IMR-90 (cell line): Measurements from ENCODE around the gene ALOXE3. TPM values are rescaled to one million over a fixed set of nuclear protein-coding genes. Genes with fewer than 3 reads are reported as not detected.

ENCODE experiments used
- ATAC-seq: fragments of 200-7000 bp; cut with Tn5 transposase; 2 replicates; pipeline ENCODE4 v1.9.1; 2020; ENCODE audit warnings: low read depth, mild to moderate bottlenecking, moderate library complexity
- BruUV-seq: library from RNA; stranded (reverse); fragments of 400-500 nt; replicated peaks from 2 replicates; lab custom pipeline; 2021; lab: Mats Ljungman, UMichigan
- CTCF ChIA-PET: fragments of 300-600 bp; formaldehyde crosslinking; extraction: SDS; loops from one replicate; lab custom pipeline; 2021; ENCODE audit warnings: antibody characterized with exemption; lab: Yijun Ruan, JAX
- POLR2A ChIA-PET: fragments of 300-600 bp; sonication (Branson Sonifier 250); formaldehyde crosslinking; loops from one replicate; lab custom pipeline; 2022; ENCODE audit warnings: antibody characterized with exemption; ENCODE audit not compliant: unreplicated experiment; lab: Charles Lee
- DNase-seq: peaks from one replicate; pipeline ENCODE4 v3.0.0; 2013
- H2AFZ ChIP-seq: replicated peaks from 2 replicates; pipeline ENCODE3; 2013; ENCODE audit warnings: low read length, mild to moderate bottlenecking; ENCODE audit not compliant: poor library complexity
- H2AK5ac ChIP-seq: 2 replicates; pipeline ENCODE4 v1.6.1; 2013; ENCODE audit warnings: low read depth, low read length, inconsistent platforms
- H2AK9ac ChIP-seq: replicated peaks from 2 replicates; pipeline ENCODE3; 2013; ENCODE audit warnings: mild to moderate bottlenecking, low read depth, low read length, moderate library complexity; ENCODE audit not compliant: poor library complexity
- H2BK120ac ChIP-seq: 2 replicates; pipeline ENCODE4 v1.6.1; 2013; ENCODE audit warnings: low read depth, low read length, inconsistent platforms
- H2BK15ac ChIP-seq: 3 replicates; pipeline ENCODE4 v1.6.1; 2013; ENCODE audit warnings: low read depth, low read length, inconsistent platforms
- H2BK20ac ChIP-seq: 2 replicates; pipeline ENCODE4 v1.6.1; 2013; ENCODE audit warnings: low read depth, mild to moderate bottlenecking, inconsistent platforms, low read length, moderate library complexity
- H2BK5ac ChIP-seq: 2 replicates; pipeline ENCODE4 v1.6.1; 2013; ENCODE audit warnings: mild to moderate bottlenecking, low read depth, low read length, inconsistent platforms; ENCODE audit not compliant: poor library complexity, severe bottlenecking
- H3K14ac ChIP-seq: replicated peaks from 2 replicates; pipeline ENCODE4 v1.6.1; 2013; ENCODE audit warnings: low read depth, low read length, inconsistent platforms
- H3K18ac ChIP-seq: 2 replicates; pipeline ENCODE4 v1.6.1; 2013; ENCODE audit warnings: low read depth, low read length, control low read depth
- H3K23ac ChIP-seq: 2 replicates; pipeline ENCODE4 v1.6.1; 2013; ENCODE audit warnings: low read depth, low read length, inconsistent platforms
- H3K27ac ChIP-seq: 2 replicates; pipeline ENCODE4 v1.5.1; 2013; ENCODE audit warnings: mild to moderate bottlenecking, control low read depth, low read length; ENCODE audit not compliant: insufficient read depth
- H3K27me3 ChIP-seq: 2 replicates; pipeline ENCODE4 v1.6.1; 2013; ENCODE audit warnings: low read length; ENCODE audit not compliant: control insufficient read depth, insufficient read depth
- H3K36me3 ChIP-seq: 2 replicates; pipeline ENCODE4 v1.6.1; 2013; ENCODE audit warnings: low read length, mixed read lengths; ENCODE audit not compliant: control insufficient read depth, insufficient read depth
- H3K4ac ChIP-seq: 2 replicates; pipeline ENCODE4 v1.6.1; 2013; ENCODE audit warnings: low read depth, low read length, inconsistent platforms
- H3K4me1 ChIP-seq: 2 replicates; pipeline ENCODE4 v1.6.1; 2013; ENCODE audit warnings: low read length, mixed read lengths; ENCODE audit not compliant: control insufficient read depth, insufficient read depth
- H3K4me2 ChIP-seq: 2 replicates; pipeline ENCODE4 v1.6.1; 2013; ENCODE audit warnings: low read depth, mild to moderate bottlenecking, control low read depth, low read length, moderate library complexity
- H3K4me3 ChIP-seq: 2 replicates; pipeline ENCODE4 v1.5.1; 2013; ENCODE audit warnings: low read depth, mild to moderate bottlenecking, control low read depth, low read length, moderate library complexity; ENCODE audit not compliant: insufficient read depth
- H3K56ac ChIP-seq: 2 replicates; pipeline ENCODE4 v1.6.1; 2013; ENCODE audit warnings: low read length, inconsistent platforms; ENCODE audit not compliant: insufficient read depth; ENCODE audit errors: extremely low read depth
- H3K79me1 ChIP-seq, 2 experiments: 2 replicates each; pipeline ENCODE4 v1.6.1; 2013; ENCODE audit warnings: low read length in 2 of 2, inconsistent platforms in 1 of 2, low read depth in 1 of 2
- H3K9ac ChIP-seq: 2 replicates; pipeline ENCODE4 v1.6.1; 2013; ENCODE audit warnings: low read depth, low read length, control low read depth
- H3K9me1 ChIP-seq: 2 replicates; pipeline ENCODE4 v1.6.1; 2013; ENCODE audit warnings: low read length, inconsistent platforms; ENCODE audit not compliant: insufficient read depth
- H3K9me3 ChIP-seq: 2 replicates; pipeline ENCODE4 v1.6.1; 2013; ENCODE audit warnings: low read length; ENCODE audit not compliant: control insufficient read depth, insufficient read depth
- H4K20me1 ChIP-seq: 2 replicates; pipeline ENCODE4 v1.6.1; 2013; ENCODE audit warnings: low read length, inconsistent platforms; ENCODE audit not compliant: insufficient read depth
- H4K5ac ChIP-seq: 2 replicates; pipeline ENCODE4 v1.6.1; 2013; ENCODE audit warnings: mild to moderate bottlenecking, low read depth, low read length, control low read depth
- H4K8ac ChIP-seq, 2 experiments: 2 replicates each; pipeline ENCODE4 v1.6.1; 2013; ENCODE audit warnings: low read depth in 2 of 2, low read length in 2 of 2, control low read depth in 1 of 2, inconsistent platforms in 1 of 2
- H4K91ac ChIP-seq: 2 replicates; pipeline ENCODE4 v1.6.1; 2013; ENCODE audit warnings: low read depth, low read length, inconsistent platforms; ENCODE audit not compliant: insufficient read depth
- CEBPB ChIP-seq: IDR thresholded peaks from 2 replicates; pipeline ENCODE4 v1.6.1; 2012; ENCODE audit warnings: low read depth, low read length, improper control_type of control experiment
- SMC3 ChIP-seq: fragments of 150-350 bp; IDR thresholded peaks from 2 replicates; pipeline ENCODE4 v1.6.1; 2016; ENCODE audit warnings: low read depth, mild to moderate bottlenecking, antibody characterized with exemption, low read length, moderate library complexity
- WGBS, 2 experiments: methylation state at CpG; one replicate each; pipeline versions ENCODE4 v1.1.5 to v1.1.7; 2013; ENCODE audit warnings: missing lambda C conversion rate in 2 of 2; ENCODE audit not compliant: insufficient read length in 1 of 2; ENCODE audit errors: extremely low coverage in 2 of 2; 5-methylcytosine and 5-hydroxymethylcytosine counted together
- dilution Hi-C: fragments of 300-500 bp; cut with HindIII; formaldehyde crosslinking; loops from one replicate; pipeline ENCODE4 v1.14.3; 2018; ENCODE audit warnings: low sequenced_read_pairs; ENCODE audit not compliant: unreplicated experiment
- in situ Hi-C: fragments of 300-500 bp; cut with MboI; formaldehyde crosslinking; loops from 3 replicates; pipeline ENCODE4 v1.14.3; 2019; ENCODE audit warnings: low sequenced_read_pairs, inconsistent platforms, mixed read lengths
- intact Hi-C: fragments of 100-400 bp; cut with micrococcal nuclease; formaldehyde crosslinking; loops from 2 replicates; pipeline ENCODE4 v1.10.0; 2022
- polyA plus RNA-seq, 3 experiments: library from polyadenylated mRNA; depleted of rRNA; stranded (reverse); fragments of >200 nt; gene quantifications; 2 replicates each; pipeline ENCODE4 v1.2.3, GENCODE V29; 2012; ENCODE audit warnings: low replicate concordance in 1 of 3
- total RNA-seq: library from RNA; depleted of rRNA; stranded (reverse); fragments of >200 nt; gene quantifications from 2 replicates; pipeline ENCODE4 v1.2.3, GENCODE V29; 2012

Gene ALOXE3
- total and polyA plus RNA-seq, 2 of the 4 experiments (the other 2 are of a cell fraction) = under 0.01 to 0.26 TPM

DNA sequence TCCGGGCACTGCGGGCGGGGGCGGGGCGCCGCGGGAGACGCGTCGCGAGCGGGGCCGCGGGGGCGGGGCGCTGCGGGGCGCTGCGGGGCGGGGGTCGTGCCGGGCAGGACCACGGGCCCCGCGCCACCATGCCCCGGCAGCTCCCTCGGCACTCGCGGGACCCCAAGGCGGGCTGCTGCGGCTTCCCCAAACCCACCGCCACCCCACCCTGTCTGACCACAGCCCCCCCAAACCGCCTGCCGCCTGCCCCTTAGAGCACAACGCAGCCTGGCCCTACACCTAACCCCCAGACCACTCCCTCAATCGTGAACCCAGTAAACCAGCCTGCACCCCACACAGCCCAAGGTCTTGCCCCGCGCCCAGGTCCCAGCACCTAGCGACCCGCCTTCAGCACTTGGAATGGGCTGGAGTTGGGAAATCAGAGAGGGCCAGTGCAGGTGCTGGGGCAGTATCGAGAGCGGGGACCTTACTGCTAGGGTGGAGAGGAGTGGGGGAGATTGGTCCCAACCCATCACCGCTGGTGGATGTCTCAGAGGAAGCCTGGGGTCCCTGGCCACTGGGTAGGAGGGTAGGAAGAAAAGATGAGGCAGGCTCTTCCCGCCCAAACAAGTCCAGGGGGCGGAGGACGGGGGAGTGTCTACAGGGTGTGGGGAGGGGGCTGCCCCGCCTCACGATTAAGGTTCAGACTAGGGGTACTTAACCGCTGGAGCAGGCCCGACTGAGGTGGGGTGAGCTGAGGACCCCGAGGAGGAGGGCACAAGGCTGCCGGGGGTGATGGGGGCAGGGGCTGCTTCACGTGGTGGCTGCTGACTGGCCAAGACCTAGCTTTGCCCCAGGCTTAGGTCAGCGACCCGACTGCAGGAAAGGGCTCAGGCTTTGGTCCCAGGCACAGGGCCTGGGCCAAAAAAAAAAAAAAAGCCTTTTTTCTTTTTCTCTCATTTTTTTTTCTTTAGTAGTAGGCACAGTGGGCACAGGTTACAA lies 45.0 kb upstream of the ALOXE3 start:
- Histone ChIP-seq H4K91ac (peak overlapping the region; percentile 91), H3K18ac (peak overlapping the region; percentile 89), H3K36me3 (peaks cover 15% of the 10 kb centered on the region), H3K14ac (peak overlapping the region; percentile 64), H3K4ac (peak overlapping the region; percentile 86), H3K9me3 (no peaks in the 10 kb centered on the region), H2BK15ac (peak overlapping the region; percentile 15; the same call in 1 of the 3 replicates), H2BK120ac (peak overlapping the region; percentile 50), H3K4me3 (peak overlapping the region; percentile 99), H2BK20ac (peak overlapping the region; percentile 3; the same call in 1 of the 2 replicates), H3K4me1 (peaks cover 26% of the 10 kb centered on the region), H2AK9ac (peak overlapping the region; percentile 96), H4K8ac (peak overlapping the region; percentile 93 to 98), H4K20me1 (peaks cover 14% of the 10 kb centered on the region), H2AK5ac (peak overlapping the region; percentile 68), H3K23ac (peak overlapping the region; percentile 33), H3K79me1 (peaks cover 21 to 38% of the 10 kb centered on the region in 2 experiments), H3K4me2 (peak overlapping the region; percentile 96), H3K9ac (peak overlapping the region; percentile 85), H3K9me1 (peaks cover 7% of the 10 kb centered on the region), H4K5ac (peak overlapping the region; percentile 99), H3K27ac (peak overlapping the region; percentile 78), H3K27me3 (no peaks in the 10 kb centered on the region), H2BK5ac (peak overlapping the region; percentile 85), H3K56ac (peak overlapping the region; percentile 8; the same call in 1 of the 2 replicates), H2AFZ (peak overlapping the region; percentile 97)
- intact Hi-C loops = no loop called here
- BruUV-seq = no TSS peak
- dilution Hi-C loops = no loop called here
- POLR2A ChIA-PET = no interaction called here
- CTCF ChIA-PET = no interaction called here
- TF ChIP-seq CEBPB = peak; percentile 60
- TF ChIP-seq SMC3 = no peak
- no peak for DNase-seq
- WGBS, 2 experiments = 4% methylated on average over 32 of the region's 55 CpGs; no CpG with 5 or more reads in 1 of the 2 experiments
- in situ Hi-C loops = loop anchor here (25.0 kb wide), 1 partner anchor 926 kb away; the partner anchor contains the start of genes DVL2, GABARAP and PHF23
- ATAC-seq = peak; percentile 16
